K562 (cell line): Measurements from ENCODE around the gene PPP1CC. TPM values are rescaled to one million over a fixed set of nuclear protein-coding genes. Genes with fewer than 3 reads are reported as not detected.

Source experiments
- CREM ChIP-seq: IDR thresholded peaks from 2 replicates; pipeline ENCODE4 v1.6.1; 2014; ENCODE audit warnings: antibody characterized with exemption, low read depth
- ELF4 ChIP-seq: fragments of 450-650 bp; formaldehyde crosslinking; IDR thresholded peaks from 2 replicates; pipeline ENCODE4 v1.4.0; 2022; ENCODE audit warnings: missing genetic modification characterization
- EP300 ChIP-seq: IDR thresholded peaks from 2 replicates; pipeline ENCODE4 v1.6.1; 2012; ENCODE audit warnings: low read length, improper control_type of control experiment
- PHF8 ChIP-seq: fragments of 200-600 bp; sonication (generic); IDR thresholded peaks from 2 replicates; pipeline ENCODE4 v1.6.1; 2012; ENCODE audit warnings: mixed run types, mild to moderate bottlenecking, inconsistent platforms, low read length, moderate library complexity, borderline replicate concordance
- RFX7 ChIP-seq: fragments of 250-450 bp; sonication (Bioruptor Pico); IDR thresholded peaks from 2 replicates; pipeline ENCODE4 v1.5.1; 2021; ENCODE audit warnings: mild to moderate bottlenecking
- polyA plus RNA-seq, 8 experiments: library from polyadenylated mRNA; depleted of rRNA in 4 of 8; stranded (reverse) in 5 of 8; unstranded in 3 of 8; fragments of >200 nt; fragmentation: Nextera tagmentation in 2 of 8; fragmentation: Illumina TruSeq in 1 of 8; extraction: Ambion mirVana in 2 of 8; extraction: Trizol in 1 of 8; gene quantifications; 2 replicates each; pipeline versions ENCODE4 v1.2.1 to v1.2.3, GENCODE V29; 2011 to 2014; ENCODE audit warnings: inconsistent platforms in 1 of 8, missing spikeins in 1 of 8
- total RNA-seq, 7 experiments: library from RNA; depleted of rRNA in 6 of 7; stranded (reverse); fragments of >200 nt in 6 of 7; fragmentation: Illumina TruSeq in 2 of 7; extraction: Trizol in 2 of 7; gene quantifications; 2 replicates each; pipeline versions ENCODE4 v1.2.1 to v1.2.3, GENCODE V29; 2011 to 2021; ENCODE audit warnings: low replicate concordance in 1 of 7
- TF ChIP-seq, protein P1 (sequence below): fragments of 450-650 bp; IDR thresholded peaks from 2 replicates; pipeline ENCODE4 v1.6.1; 2016; ENCODE audit warnings: mild to moderate bottlenecking, moderate library complexity
- TF ChIP-seq, protein P2 (sequence below): fragments of 250-450 bp; sonication (Bioruptor Pico); IDR thresholded peaks from 2 replicates; pipeline ENCODE4 v1.5.1; 2021; ENCODE audit warnings: mild to moderate bottlenecking
- TF ChIP-seq, protein P3 (sequence below): fragments of 250-450 bp; sonication (Bioruptor Pico); IDR thresholded peaks from 2 replicates; pipeline ENCODE4 v1.4.0; 2020; ENCODE audit warnings: mild to moderate bottlenecking, moderate library complexity
- TF ChIP-seq, protein P4 (sequence below), 3 experiments: fragments of 200-800 bp in 1 of 3; sonication (Bioruptor generic) in 1 of 3; sonication (generic) in 1 of 3; formaldehyde crosslinking in 1 of 3; IDR thresholded peaks; 2 replicates each; pipeline versions ENCODE4 v1.6.1 to v1.8.0; 2016 to 2022; ENCODE audit warnings: mild to moderate bottlenecking in 2 of 3, missing compliant biosample characterization in 2 of 3, missing genetic modification characterization in 2 of 3, missing genetic modification reagents in 1 of 3

The PPP1CC gene
- total and polyA plus RNA-seq, 9 of the 15 experiments (the other 6 are each of a cell fraction or from before 2014, with no cell fraction given): 67.4 to 286 (median 195) TPM

DNA sequence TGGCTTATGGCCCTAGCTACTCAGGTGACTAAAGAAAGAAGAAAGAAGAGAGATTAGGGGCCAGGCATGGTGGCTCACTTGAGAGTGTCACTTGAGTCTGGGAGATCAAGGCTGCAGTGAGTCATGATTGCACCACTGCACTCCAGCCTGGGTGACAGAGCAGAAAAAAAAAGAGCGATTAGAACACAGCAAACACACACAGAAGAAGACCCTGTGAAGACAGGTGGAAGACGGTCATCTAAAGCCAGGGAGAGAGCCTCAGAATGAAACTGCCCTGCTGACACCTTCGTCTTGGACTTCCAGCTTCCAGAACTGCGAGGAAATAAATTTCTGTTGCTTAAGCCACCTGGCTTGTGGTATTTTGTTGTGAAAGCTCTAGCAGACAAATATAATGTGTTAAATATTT is 17.5 kb upstream of the PPP1CC start (continued):
- TF ChIP-seq, protein P1, sequence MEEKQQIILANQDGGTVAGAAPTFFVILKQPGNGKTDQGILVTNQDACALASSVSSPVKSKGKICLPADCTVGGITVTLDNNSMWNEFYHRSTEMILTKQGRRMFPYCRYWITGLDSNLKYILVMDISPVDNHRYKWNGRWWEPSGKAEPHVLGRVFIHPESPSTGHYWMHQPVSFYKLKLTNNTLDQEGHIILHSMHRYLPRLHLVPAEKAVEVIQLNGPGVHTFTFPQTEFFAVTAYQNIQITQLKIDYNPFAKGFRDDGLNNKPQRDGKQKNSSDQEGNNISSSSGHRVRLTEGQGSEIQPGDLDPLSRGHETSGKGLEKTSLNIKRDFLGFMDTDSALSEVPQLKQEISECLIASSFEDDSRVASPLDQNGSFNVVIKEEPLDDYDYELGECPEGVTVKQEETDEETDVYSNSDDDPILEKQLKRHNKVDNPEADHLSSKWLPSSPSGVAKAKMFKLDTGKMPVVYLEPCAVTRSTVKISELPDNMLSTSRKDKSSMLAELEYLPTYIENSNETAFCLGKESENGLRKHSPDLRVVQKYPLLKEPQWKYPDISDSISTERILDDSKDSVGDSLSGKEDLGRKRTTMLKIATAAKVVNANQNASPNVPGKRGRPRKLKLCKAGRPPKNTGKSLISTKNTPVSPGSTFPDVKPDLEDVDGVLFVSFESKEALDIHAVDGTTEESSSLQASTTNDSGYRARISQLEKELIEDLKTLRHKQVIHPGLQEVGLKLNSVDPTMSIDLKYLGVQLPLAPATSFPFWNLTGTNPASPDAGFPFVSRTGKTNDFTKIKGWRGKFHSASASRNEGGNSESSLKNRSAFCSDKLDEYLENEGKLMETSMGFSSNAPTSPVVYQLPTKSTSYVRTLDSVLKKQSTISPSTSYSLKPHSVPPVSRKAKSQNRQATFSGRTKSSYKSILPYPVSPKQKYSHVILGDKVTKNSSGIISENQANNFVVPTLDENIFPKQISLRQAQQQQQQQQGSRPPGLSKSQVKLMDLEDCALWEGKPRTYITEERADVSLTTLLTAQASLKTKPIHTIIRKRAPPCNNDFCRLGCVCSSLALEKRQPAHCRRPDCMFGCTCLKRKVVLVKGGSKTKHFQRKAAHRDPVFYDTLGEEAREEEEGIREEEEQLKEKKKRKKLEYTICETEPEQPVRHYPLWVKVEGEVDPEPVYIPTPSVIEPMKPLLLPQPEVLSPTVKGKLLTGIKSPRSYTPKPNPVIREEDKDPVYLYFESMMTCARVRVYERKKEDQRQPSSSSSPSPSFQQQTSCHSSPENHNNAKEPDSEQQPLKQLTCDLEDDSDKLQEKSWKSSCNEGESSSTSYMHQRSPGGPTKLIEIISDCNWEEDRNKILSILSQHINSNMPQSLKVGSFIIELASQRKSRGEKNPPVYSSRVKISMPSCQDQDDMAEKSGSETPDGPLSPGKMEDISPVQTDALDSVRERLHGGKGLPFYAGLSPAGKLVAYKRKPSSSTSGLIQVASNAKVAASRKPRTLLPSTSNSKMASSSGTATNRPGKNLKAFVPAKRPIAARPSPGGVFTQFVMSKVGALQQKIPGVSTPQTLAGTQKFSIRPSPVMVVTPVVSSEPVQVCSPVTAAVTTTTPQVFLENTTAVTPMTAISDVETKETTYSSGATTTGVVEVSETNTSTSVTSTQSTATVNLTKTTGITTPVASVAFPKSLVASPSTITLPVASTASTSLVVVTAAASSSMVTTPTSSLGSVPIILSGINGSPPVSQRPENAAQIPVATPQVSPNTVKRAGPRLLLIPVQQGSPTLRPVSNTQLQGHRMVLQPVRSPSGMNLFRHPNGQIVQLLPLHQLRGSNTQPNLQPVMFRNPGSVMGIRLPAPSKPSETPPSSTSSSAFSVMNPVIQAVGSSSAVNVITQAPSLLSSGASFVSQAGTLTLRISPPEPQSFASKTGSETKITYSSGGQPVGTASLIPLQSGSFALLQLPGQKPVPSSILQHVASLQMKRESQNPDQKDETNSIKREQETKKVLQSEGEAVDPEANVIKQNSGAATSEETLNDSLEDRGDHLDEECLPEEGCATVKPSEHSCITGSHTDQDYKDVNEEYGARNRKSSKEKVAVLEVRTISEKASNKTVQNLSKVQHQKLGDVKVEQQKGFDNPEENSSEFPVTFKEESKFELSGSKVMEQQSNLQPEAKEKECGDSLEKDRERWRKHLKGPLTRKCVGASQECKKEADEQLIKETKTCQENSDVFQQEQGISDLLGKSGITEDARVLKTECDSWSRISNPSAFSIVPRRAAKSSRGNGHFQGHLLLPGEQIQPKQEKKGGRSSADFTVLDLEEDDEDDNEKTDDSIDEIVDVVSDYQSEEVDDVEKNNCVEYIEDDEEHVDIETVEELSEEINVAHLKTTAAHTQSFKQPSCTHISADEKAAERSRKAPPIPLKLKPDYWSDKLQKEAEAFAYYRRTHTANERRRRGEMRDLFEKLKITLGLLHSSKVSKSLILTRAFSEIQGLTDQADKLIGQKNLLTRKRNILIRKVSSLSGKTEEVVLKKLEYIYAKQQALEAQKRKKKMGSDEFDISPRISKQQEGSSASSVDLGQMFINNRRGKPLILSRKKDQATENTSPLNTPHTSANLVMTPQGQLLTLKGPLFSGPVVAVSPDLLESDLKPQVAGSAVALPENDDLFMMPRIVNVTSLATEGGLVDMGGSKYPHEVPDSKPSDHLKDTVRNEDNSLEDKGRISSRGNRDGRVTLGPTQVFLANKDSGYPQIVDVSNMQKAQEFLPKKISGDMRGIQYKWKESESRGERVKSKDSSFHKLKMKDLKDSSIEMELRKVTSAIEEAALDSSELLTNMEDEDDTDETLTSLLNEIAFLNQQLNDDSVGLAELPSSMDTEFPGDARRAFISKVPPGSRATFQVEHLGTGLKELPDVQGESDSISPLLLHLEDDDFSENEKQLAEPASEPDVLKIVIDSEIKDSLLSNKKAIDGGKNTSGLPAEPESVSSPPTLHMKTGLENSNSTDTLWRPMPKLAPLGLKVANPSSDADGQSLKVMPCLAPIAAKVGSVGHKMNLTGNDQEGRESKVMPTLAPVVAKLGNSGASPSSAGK: no peak
- TF ChIP-seq ELF4 (CRISPR knock-in tag) (no peak), CREM (0 out of 2 replicates have a peak, but pooled peaks have one; percentile 25), EP300 (peak; percentile 47; the same call in 1 of the 2 replicates), PHF8 (no peak), RFX7 (CRISPR knock-in tag) (no peak)
- TF ChIP-seq, protein P2, sequence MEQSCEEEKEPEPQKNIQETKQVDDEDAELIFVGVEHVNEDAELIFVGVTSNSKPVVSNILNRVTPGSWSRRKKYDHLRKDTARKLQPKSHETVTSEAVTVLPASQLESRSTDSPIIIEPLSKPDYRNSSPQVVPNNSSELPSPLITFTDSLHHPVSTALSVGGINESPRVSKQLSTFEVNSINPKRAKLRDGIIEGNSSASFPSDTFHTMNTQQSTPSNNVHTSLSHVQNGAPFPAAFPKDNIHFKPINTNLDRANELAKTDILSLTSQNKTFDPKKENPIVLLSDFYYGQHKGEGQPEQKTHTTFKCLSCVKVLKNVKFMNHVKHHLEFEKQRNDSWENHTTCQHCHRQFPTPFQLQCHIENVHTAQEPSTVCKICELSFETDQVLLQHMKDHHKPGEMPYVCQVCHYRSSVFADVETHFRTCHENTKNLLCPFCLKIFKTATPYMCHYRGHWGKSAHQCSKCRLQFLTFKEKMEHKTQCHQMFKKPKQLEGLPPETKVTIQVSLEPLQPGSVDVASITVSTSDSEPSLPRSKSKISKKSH (CRISPR knock-in tag): no peak
- TF ChIP-seq, protein P3, sequence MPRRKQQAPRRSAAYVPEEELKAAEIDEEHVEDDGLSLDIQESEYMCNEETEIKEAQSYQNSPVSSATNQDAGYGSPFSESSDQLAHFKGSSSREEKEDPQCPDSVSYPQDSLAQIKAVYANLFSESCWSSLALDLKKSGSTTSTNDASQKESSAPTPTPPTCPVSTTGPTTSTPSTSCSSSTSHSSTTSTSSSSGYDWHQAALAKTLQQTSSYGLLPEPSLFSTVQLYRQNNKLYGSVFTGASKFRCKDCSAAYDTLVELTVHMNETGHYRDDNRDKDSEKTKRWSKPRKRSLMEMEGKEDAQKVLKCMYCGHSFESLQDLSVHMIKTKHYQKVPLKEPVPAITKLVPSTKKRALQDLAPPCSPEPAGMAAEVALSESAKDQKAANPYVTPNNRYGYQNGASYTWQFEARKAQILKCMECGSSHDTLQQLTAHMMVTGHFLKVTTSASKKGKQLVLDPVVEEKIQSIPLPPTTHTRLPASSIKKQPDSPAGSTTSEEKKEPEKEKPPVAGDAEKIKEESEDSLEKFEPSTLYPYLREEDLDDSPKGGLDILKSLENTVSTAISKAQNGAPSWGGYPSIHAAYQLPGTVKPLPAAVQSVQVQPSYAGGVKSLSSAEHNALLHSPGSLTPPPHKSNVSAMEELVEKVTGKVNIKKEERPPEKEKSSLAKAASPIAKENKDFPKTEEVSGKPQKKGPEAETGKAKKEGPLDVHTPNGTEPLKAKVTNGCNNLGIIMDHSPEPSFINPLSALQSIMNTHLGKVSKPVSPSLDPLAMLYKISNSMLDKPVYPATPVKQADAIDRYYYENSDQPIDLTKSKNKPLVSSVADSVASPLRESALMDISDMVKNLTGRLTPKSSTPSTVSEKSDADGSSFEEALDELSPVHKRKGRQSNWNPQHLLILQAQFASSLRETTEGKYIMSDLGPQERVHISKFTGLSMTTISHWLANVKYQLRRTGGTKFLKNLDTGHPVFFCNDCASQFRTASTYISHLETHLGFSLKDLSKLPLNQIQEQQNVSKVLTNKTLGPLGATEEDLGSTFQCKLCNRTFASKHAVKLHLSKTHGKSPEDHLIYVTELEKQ: no peak
- TF ChIP-seq, protein P4, sequence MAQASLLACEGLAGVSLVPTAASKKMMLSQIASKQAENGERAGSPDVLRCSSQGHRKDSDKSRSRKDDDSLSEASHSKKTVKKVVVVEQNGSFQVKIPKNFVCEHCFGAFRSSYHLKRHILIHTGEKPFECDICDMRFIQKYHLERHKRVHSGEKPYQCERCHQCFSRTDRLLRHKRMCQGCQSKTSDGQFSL (CRISPR knock-in tag; IDR thresholded peaks at IDR 0.05): no peak
- TF ChIP-seq, protein P4 (tag; IDR thresholded peaks at IDR 0.05): no peak
